A549 (cell line): ENCODE data around the gene TNS1. TPM values are rescaled to one million over a fixed set of nuclear protein-coding genes. Genes with fewer than 3 reads are reported as not detected.

ENCODE experiments used
- ATAC-seq, 2 experiments: fragments of 200-7000 bp in 1 of 2; fragments of >200 bp in 1 of 2; cut with Nextera tagmentation in 1 of 2; cut with Tn5 transposase in 1 of 2; 3 replicates each; pipeline versions ENCODE4 v1.8.0 to v1.9.1; 2018 to 2020; ENCODE audit warnings: mild to moderate bottlenecking in 1 of 2, moderate library complexity in 1 of 2
- CTCF ChIA-PET: fragments of 300-600 bp; sonication (Branson Sonifier 250); formaldehyde crosslinking; extraction: SDS; loops from one replicate; lab custom pipeline; 2021; ENCODE audit warnings: antibody characterized with exemption, inconsistent platforms; lab: Yijun Ruan, JAX
- POLR2A ChIA-PET: fragments of 350-600 bp; formaldehyde crosslinking; extraction: SDS; loops from one replicate; lab custom pipeline; 2021; ENCODE audit warnings: antibody characterized with exemption, inconsistent platforms; lab: Yijun Ruan, JAX
- DNase-seq, 2 experiments: peaks; one replicate each; pipeline versions ENCODE4 v3.0.0 to v3.0.0-alpha.2; 2011 to 2016; ENCODE audit warnings: low read depth in 1 of 2, low spot score in 1 of 2
- FAIRE-seq: peaks from 2 replicates; lab custom pipeline; 2011; peaks lifted over from hg19 to GRCh38; lab: Jason Lieb, UNC
- H3K27ac ChIP-seq, 2 experiments: fragments of >200 bp; sonication (Bioruptor Twin); formaldehyde crosslinking; 3 replicates each; pipeline ENCODE4 v1.5.1; 2016 to 2017
- H3K4me1 ChIP-seq: fragments of >200 bp; sonication (Bioruptor Twin); formaldehyde crosslinking; 3 replicates; pipeline ENCODE4 v1.6.1; 2016
- H3K4me2 ChIP-seq: fragments of >200 bp; sonication (Bioruptor Twin); formaldehyde crosslinking; 3 replicates; pipeline ENCODE4 v1.6.1; 2016
- H3K4me3 ChIP-seq: fragments of >200 bp; sonication (Bioruptor Twin); formaldehyde crosslinking; 3 replicates; pipeline ENCODE4 v1.5.1; 2016
- H3K9me3 ChIP-seq: fragments of >200 bp; sonication (Bioruptor Twin); formaldehyde crosslinking; 3 replicates; pipeline ENCODE4 v1.6.1; 2016
- BHLHE40 ChIP-seq: IDR thresholded peaks from 2 replicates; pipeline ENCODE4 v1.6.1; 2012; ENCODE audit warnings: low read depth, low read length, inconsistent platforms
- CBX2 ChIP-seq: fragments of 200-600 bp; sonication (generic); IDR thresholded peaks from 2 replicates; pipeline ENCODE4 v1.6.1; 2016; ENCODE audit warnings: low read depth, mild to moderate bottlenecking, borderline replicate concordance
- CHD4 ChIP-seq: fragments of 200-600 bp; sonication (generic); IDR thresholded peaks from 2 replicates; pipeline ENCODE4 v1.6.1; 2016; ENCODE audit warnings: antibody characterized with exemption, mild to moderate bottlenecking, borderline replicate concordance
- ELK1 ChIP-seq: fragments of 150-350 bp; IDR thresholded peaks from 2 replicates; pipeline ENCODE4 v1.6.1; 2014; ENCODE audit warnings: low read depth, mild to moderate bottlenecking, low read length
- EP300 ChIP-seq, 2 experiments: fragments of >200 bp; sonication (Bioruptor Twin); formaldehyde crosslinking; IDR thresholded peaks; 2 replicates in 1 of 2; 3 replicates in 1 of 2; pipeline ENCODE4 v1.6.1; 2016 to 2017
- ESRRA ChIP-seq: fragments of 150-350 bp; IDR thresholded peaks from 2 replicates; pipeline ENCODE4 v1.6.1; 2014; ENCODE audit warnings: mild to moderate bottlenecking, low read length, borderline replicate concordance
- FOSB ChIP-seq: fragments of 250-450 bp; sonication (Bioruptor Pico); IDR thresholded peaks from 2 replicates; pipeline ENCODE4 v1.5.0; 2020; ENCODE audit warnings: mild to moderate bottlenecking, moderate library complexity
- FOSL2 ChIP-seq, 2 experiments: fragments of 450-650 bp in 1 of 2; fragments of >200 bp in 1 of 2; sonication (Bioruptor Twin) in 1 of 2; formaldehyde crosslinking; IDR thresholded peaks; 2 replicates each; pipeline versions ENCODE4 v1.5.0 to v1.6.1; 2016 to 2020; ENCODE audit warnings: mild to moderate bottlenecking in 1 of 2, moderate library complexity in 1 of 2
- HOXA7 ChIP-seq: fragments of 250-450 bp; sonication (Bioruptor Pico); IDR thresholded peaks from 2 replicates; pipeline ENCODE4 v1.5.0; 2020; ENCODE audit warnings: mild to moderate bottlenecking, moderate library complexity
- JUN ChIP-seq, 2 experiments: fragments of >200 bp; sonication (Bioruptor Twin); formaldehyde crosslinking; IDR thresholded peaks; 2 replicates in 1 of 2; 3 replicates in 1 of 2; pipeline ENCODE4 v1.6.1; 2016 to 2017
- JUNB ChIP-seq: fragments of >200 bp; sonication (Bioruptor Twin); formaldehyde crosslinking; IDR thresholded peaks from 2 replicates; pipeline ENCODE4 v1.6.1; 2016
- KDM5A ChIP-seq: fragments of 200-600 bp; sonication (generic); IDR thresholded peaks from 2 replicates; pipeline ENCODE4 v1.6.1; 2016; ENCODE audit warnings: antibody characterized with exemption, mild to moderate bottlenecking
- MAFK ChIP-seq: fragments of 450-650 bp; IDR thresholded peaks from 2 replicates; pipeline ENCODE4 v1.6.1; 2014; ENCODE audit not compliant: partially characterized antibody
- MYC ChIP-seq: IDR thresholded peaks from 2 replicates; pipeline ENCODE4 v1.6.1; 2012; ENCODE audit warnings: mild to moderate bottlenecking, inconsistent platforms, low read length, improper control_type of control experiment, borderline replicate concordance
- NR3C1 ChIP-seq: fragments of >200 bp; sonication (Bioruptor Twin); formaldehyde crosslinking; IDR thresholded peaks from 3 replicates; pipeline ENCODE4 v1.6.1; 2017
- POLR2A ChIP-seq: IDR thresholded peaks from 2 replicates; pipeline ENCODE4 v1.6.1; 2012; ENCODE audit warnings: mild to moderate bottlenecking, low read length
- RAD21 ChIP-seq, 2 experiments: fragments of >200 bp in 1 of 2; sonication (Bioruptor Twin) in 1 of 2; formaldehyde crosslinking in 1 of 2; IDR thresholded peaks in 1 of 2; conservative IDR thresholded peaks in 1 of 2; 2 replicates in 1 of 2; 3 replicates in 1 of 2; pipeline ENCODE4 v1.6.1; 2012 to 2018; ENCODE audit warnings: inconsistent platforms in 1 of 2
- RCOR1 ChIP-seq: fragments of 150-350 bp; IDR thresholded peaks from 2 replicates; pipeline ENCODE4 v1.6.1; 2014; ENCODE audit warnings: antibody characterized with exemption, low read length, low read depth
- RFX5 ChIP-seq: fragments of 450-650 bp; IDR thresholded peaks from 2 replicates; pipeline ENCODE4 v1.7.1; 2014; ENCODE audit warnings: antibody characterized with exemption, mild to moderate bottlenecking, moderate library complexity
- RNF2 ChIP-seq: fragments of 200-600 bp; sonication (generic); IDR thresholded peaks from 2 replicates; pipeline ENCODE4 v1.6.1; 2016; ENCODE audit warnings: low read depth, mild to moderate bottlenecking, antibody characterized with exemption, moderate library complexity, borderline replicate concordance
- SMC3 ChIP-seq: fragments of >200 bp; sonication (Bioruptor Twin); formaldehyde crosslinking; IDR thresholded peaks from 3 replicates; pipeline ENCODE4 v1.6.1; 2018; ENCODE audit warnings: inconsistent platforms
- TFCP2L1 ChIP-seq: fragments of 250-450 bp; sonication (Bioruptor Pico); IDR thresholded peaks from 2 replicates; pipeline ENCODE4 v1.5.0; 2021; ENCODE audit warnings: mild to moderate bottlenecking
- TP53 ChIP-seq: fragments of 250-450 bp; sonication (Bioruptor Pico); IDR thresholded peaks from 2 replicates; pipeline ENCODE4 v1.5.0; 2021; ENCODE audit warnings: mild to moderate bottlenecking, moderate library complexity
- ZFP36 ChIP-seq: fragments of 450-650 bp; IDR thresholded peaks from 2 replicates; pipeline ENCODE4 v1.6.1; 2014; ENCODE audit warnings: borderline replicate concordance; ENCODE audit not compliant: partially characterized antibody
- WGBS: methylation state at CpG from one replicate; pipeline ENCODE4 v1.1.6; 2017; ENCODE audit errors: missing lambda C conversion rate; 5-methylcytosine and 5-hydroxymethylcytosine counted together
- polyA plus RNA-seq, 4 experiments: library from polyadenylated mRNA; depleted of rRNA in 3 of 4; stranded (reverse); fragments of >200 nt; fragmentation: RNase III in 1 of 4; extraction: RNeasy Plus Mini Kit Qiagen cat#74134 plus additional on column Dnase treatment in 1 of 4; gene quantifications; 2 replicates in 3 of 4; 3 replicates in 1 of 4; pipeline ENCODE4 v1.2.3, GENCODE V29; 2011 to 2017
- TF ChIP-seq, protein P1 (sequence below): fragments of >200 bp; sonication (Bioruptor Twin); formaldehyde crosslinking; IDR thresholded peaks from 3 replicates; pipeline ENCODE4 v1.5.1; 2016
- TF ChIP-seq, protein P2 (sequence below): fragments of 450-650 bp; IDR thresholded peaks from 2 replicates; pipeline ENCODE4 v1.6.1; 2014; ENCODE audit warnings: antibody characterized with exemption
- TF ChIP-seq, protein P3 (sequence below): fragments of >200 bp; sonication (Bioruptor Twin); formaldehyde crosslinking; IDR thresholded peaks from 3 replicates; pipeline ENCODE4 v1.6.1; 2016

The TNS1 gene
- polyA plus RNA-seq, 2 of the 4 experiments (the other 2 are of a cell fraction) = 4.9 to 10.6 TPM

DNA sequence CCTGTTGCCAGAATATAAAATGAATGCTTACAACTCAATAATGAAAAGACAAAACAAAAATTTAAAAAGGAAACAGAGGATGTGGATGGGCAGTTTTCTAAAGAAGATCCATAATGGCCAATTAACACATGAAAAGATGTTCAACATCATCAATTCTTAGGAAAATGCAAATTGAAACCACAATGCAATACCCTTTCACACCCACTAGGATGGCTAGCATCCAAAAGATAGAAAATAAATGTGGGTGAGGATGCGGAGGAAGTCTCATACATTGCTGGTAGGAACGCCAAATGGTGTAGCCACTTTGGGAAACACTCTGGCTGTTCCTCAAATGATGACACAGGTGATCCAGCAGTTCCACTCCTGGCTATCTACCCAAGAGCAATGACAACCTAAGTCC lies 130.5 kb downstream of the TNS1 start:
- Histone ChIP-seq H3K4me1 (no peaks in the 10 kb centered on the region), H3K4me2 (no peak overlapping the region), H3K4me3 (no peak overlapping the region)
- ChIA-PET POLR2A (no interaction called here), CTCF (no interaction called here)
- DNase-seq = no peak
- TF ChIP-seq TFCP2L1 (CRISPR knock-in tag) (no peak), TP53 (CRISPR knock-in tag) (no peak), ESRRA (no peak), FOSL2 (IDR thresholded peaks at IDR 0.05) (no peak), FOSL2 (CRISPR knock-in tag; IDR thresholded peaks at IDR 0.05) (no peak), POLR2A (no peak)
- TF ChIP-seq, protein P1, sequence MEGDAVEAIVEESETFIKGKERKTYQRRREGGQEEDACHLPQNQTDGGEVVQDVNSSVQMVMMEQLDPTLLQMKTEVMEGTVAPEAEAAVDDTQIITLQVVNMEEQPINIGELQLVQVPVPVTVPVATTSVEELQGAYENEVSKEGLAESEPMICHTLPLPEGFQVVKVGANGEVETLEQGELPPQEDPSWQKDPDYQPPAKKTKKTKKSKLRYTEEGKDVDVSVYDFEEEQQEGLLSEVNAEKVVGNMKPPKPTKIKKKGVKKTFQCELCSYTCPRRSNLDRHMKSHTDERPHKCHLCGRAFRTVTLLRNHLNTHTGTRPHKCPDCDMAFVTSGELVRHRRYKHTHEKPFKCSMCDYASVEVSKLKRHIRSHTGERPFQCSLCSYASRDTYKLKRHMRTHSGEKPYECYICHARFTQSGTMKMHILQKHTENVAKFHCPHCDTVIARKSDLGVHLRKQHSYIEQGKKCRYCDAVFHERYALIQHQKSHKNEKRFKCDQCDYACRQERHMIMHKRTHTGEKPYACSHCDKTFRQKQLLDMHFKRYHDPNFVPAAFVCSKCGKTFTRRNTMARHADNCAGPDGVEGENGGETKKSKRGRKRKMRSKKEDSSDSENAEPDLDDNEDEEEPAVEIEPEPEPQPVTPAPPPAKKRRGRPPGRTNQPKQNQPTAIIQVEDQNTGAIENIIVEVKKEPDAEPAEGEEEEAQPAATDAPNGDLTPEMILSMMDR = no peak
- TF ChIP-seq, protein P2, sequence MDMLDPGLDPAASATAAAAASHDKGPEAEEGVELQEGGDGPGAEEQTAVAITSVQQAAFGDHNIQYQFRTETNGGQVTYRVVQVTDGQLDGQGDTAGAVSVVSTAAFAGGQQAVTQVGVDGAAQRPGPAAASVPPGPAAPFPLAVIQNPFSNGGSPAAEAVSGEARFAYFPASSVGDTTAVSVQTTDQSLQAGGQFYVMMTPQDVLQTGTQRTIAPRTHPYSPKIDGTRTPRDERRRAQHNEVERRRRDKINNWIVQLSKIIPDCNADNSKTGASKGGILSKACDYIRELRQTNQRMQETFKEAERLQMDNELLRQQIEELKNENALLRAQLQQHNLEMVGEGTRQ = no peak
- TF ChIP-seq, all 56 proteins: peak for 0
- no peak overlapping the region for H3K27ac ChIP-seq
- no peak for FAIRE-seq
- H3K9me3 ChIP-seq = no peaks in the 10 kb centered on the region
- no peak for ATAC-seq
- WGBS = 81% methylated on average over 2 of the region's 2 CpGs

DNA sequence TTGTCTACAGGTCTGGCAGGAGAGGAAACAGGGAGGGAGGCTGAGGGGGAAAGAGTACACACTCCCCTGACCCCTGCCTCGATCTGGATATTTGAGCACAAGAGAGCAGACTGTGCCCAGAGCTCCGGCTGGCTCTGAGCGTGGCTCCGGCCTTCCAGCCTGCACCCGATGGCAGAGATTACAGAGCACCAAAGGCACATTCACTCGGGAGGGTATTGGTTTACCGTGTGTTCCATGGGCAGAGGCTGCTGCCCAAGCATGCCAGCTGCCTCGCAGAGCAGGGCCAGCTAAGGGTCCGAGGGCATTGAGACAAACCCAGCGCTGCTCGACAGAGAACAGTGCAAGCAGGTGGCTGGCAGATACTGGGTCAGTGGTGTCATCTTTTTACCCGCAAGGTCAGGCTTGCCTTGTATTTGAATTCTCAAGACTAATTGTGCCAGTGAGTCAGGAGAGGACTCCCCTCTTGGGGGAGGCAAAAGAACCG lies 132.2 kb downstream of the TNS1 start:
- ATAC-seq (no peak), FAIRE-seq (no peak), DNase-seq (no peak)
- Histone ChIP-seq H3K4me1 (no peaks in the 10 kb centered on the region), H3K27ac (no peak overlapping the region), H3K4me2 (no peak overlapping the region), H3K9me3 (no peaks in the 10 kb centered on the region), H3K4me3 (no peak overlapping the region)
- WGBS = 81% methylated on average over 6 of the region's 13 CpGs
- ChIA-PET CTCF (interaction anchor here (1.5 to 11.4 kb wide), 4 partner anchors 18 to 85 kb away, joined by 5 to 67 read pairs (median 14); no protein-coding TSS in a partner anchor), POLR2A (no interaction called here)
- TF ChIP-seq RNF2 (no peak), ELK1 (no peak), RAD21 (conservative IDR thresholded peaks at IDR 0.05 in 1 of 2, IDR thresholded peaks at IDR 0.05 in 1 of 2) (no peak), CHD4 (no peak), RFX5 (no peak), EP300 (IDR thresholded peaks at IDR 0.05) (no peak), FOSB (CRISPR knock-in tag) (no peak), JUN (IDR thresholded peaks at IDR 0.05) (no peak), ESRRA (no peak), HOXA7 (CRISPR knock-in tag) (no peak), ZFP36 (no peak), KDM5A (no peak)

- WGBS = 71% methylated on average over 3 of the region's 3 CpGs
- TF ChIP-seq POLR2A = no peak
- TF ChIP-seq, protein P3, sequence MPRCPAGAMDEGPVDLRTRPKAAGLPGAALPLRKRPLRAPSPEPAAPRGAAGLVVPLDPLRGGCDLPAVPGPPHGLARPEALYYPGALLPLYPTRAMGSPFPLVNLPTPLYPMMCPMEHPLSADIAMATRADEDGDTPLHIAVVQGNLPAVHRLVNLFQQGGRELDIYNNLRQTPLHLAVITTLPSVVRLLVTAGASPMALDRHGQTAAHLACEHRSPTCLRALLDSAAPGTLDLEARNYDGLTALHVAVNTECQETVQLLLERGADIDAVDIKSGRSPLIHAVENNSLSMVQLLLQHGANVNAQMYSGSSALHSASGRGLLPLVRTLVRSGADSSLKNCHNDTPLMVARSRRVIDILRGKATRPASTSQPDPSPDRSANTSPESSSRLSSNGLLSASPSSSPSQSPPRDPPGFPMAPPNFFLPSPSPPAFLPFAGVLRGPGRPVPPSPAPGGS = no peak
- TF ChIP-seq NR3C1 = no peak
- TF ChIP-seq RCOR1 = no peak
- TF ChIP-seq FOSL2 (IDR thresholded peaks at IDR 0.05) = no peak
- no peak for TF ChIP-seq FOSL2 (CRISPR knock-in tag; IDR thresholded peaks at IDR 0.05)
- TF ChIP-seq BHLHE40 = no peak
- TF ChIP-seq MAFK = no peak
- TF ChIP-seq SMC3 = no peak
- no peak for TF ChIP-seq RFX5
- no peak for TF ChIP-seq MYC
- TF ChIP-seq ZFP36 = no peak
- TF ChIP-seq, protein P2 = no peak
- TF ChIP-seq JUNB = no peak
- no peak for TF ChIP-seq RAD21 (conservative IDR thresholded peaks at IDR 0.05 in 1 of 2, IDR thresholded peaks at IDR 0.05 in 1 of 2)
- TF ChIP-seq TFCP2L1 (CRISPR knock-in tag) = no peak
- TF ChIP-seq CBX2 = no peak
Observed at GRCh38 chr2:217868911-217869334, 133.9 kb downstream of the TNS1 start.

More at GRCh38 chr2:217868911-217869334, 133.9 kb downstream of the TNS1 start:
- Histone ChIP-seq H3K4me2 (no peak overlapping the region), H3K4me1 (no peaks in the 10 kb centered on the region), H3K4me3 (no peak overlapping the region), H3K27ac (no peak overlapping the region), H3K9me3 (no peaks in the 10 kb centered on the region)
- peak; percentile 16 to 28; a peak in 3 of 6 replicates for ATAC-seq
- no peak for FAIRE-seq
- DNase-seq = no peak
- CTCF ChIA-PET = interaction anchor here (3.1 to 11.4 kb wide), 3 partner anchors 19 to 79 kb away, joined by 13 to 67 read pairs (median 14); no protein-coding TSS in a partner anchor
- POLR2A ChIA-PET = no interaction called here
